PC-9 (cell line): ENCODE data around the gene RD3L. TPM values are rescaled to one million over a fixed set of nuclear protein-coding genes. Genes with fewer than 3 reads are reported as not detected.
"Not testable (repeated sequence)": the region's sequence is repeated elsewhere in the genome, so short reads cannot be mapped to it uniquely, and the experiment has no call there.

ENCODE experiments used
- BruUV-seq: library from RNA; stranded (reverse); fragments of 400-500 nt; replicated peaks from 2 replicates; lab custom pipeline; 2021; lab: Mats Ljungman, UMichigan
- CTCF ChIA-PET: fragments of 300-600 bp; sonication (Branson Sonifier 250); formaldehyde crosslinking; loops from one replicate; lab custom pipeline; 2022; ENCODE audit warnings: antibody characterized with exemption; lab: Charles Lee
- POLR2A ChIA-PET: fragments of 300-600 bp; sonication (Branson Sonifier 250); formaldehyde crosslinking; loops from one replicate; lab custom pipeline; 2022; ENCODE audit warnings: antibody characterized with exemption; ENCODE audit not compliant: unreplicated experiment; lab: Charles Lee
- DNase-seq, 2 experiments: peaks; one replicate each; pipeline versions ENCODE4 v3.0.0 to v3.0.0-alpha.2; 2015 to 2022; ENCODE audit warnings: mixed read lengths in 1 of 2
- H2AFZ ChIP-seq: fragments of 200-600 bp; sonication (generic); 2 replicates; pipeline ENCODE4 v1.8.1; 2017; ENCODE audit warnings: antibody characterized with exemption
- H3F3A ChIP-seq: fragments of 200-600 bp; sonication (generic); 2 replicates; pipeline ENCODE4 v1.8.1; 2017; ENCODE audit warnings: antibody characterized with exemption, mild to moderate bottlenecking, low read depth; ENCODE audit not compliant: insufficient read depth
- H3K27ac ChIP-seq: fragments of 200-600 bp; sonication (generic); 2 replicates; pipeline ENCODE4 v1.6.1; 2016; ENCODE audit warnings: mixed run types
- H3K27me3 ChIP-seq: fragments of 200-600 bp; sonication (generic); 2 replicates; pipeline ENCODE4 v1.6.1; 2016; ENCODE audit warnings: low read depth, mixed run types; ENCODE audit not compliant: insufficient read depth
- H3K36me3 ChIP-seq: fragments of 200-600 bp; sonication (generic); 2 replicates; pipeline ENCODE4 v1.6.1; 2016; ENCODE audit warnings: low read depth, mixed run types
- H3K4me1 ChIP-seq: fragments of 200-600 bp; sonication (generic); replicated peaks from 2 replicates; pipeline ENCODE4 v1.6.1; 2016; ENCODE audit warnings: mixed run types; ENCODE audit not compliant: insufficient read depth
- H3K4me2 ChIP-seq: fragments of 200-600 bp; sonication (generic); 2 replicates; pipeline ENCODE4 v1.6.1; 2017; ENCODE audit warnings: mixed run types
- H3K4me3 ChIP-seq: fragments of 200-600 bp; sonication (generic); 2 replicates; pipeline ENCODE4 v1.6.1; 2016; ENCODE audit warnings: mixed run types
- H3K79me2 ChIP-seq: fragments of 200-600 bp; sonication (generic); 2 replicates; pipeline ENCODE4 v1.6.1; 2017; ENCODE audit warnings: low read depth, mixed run types
- H3K9me2 ChIP-seq: fragments of 200-600 bp; sonication (generic); 2 replicates; pipeline ENCODE4 v1.8.1; 2017; ENCODE audit warnings: mild to moderate bottlenecking; ENCODE audit not compliant: insufficient read depth
- H3K9me3 ChIP-seq: fragments of 200-600 bp; sonication (generic); 2 replicates; pipeline ENCODE4 v1.8.1; 2016; ENCODE audit warnings: low read depth; ENCODE audit not compliant: insufficient read depth
- H4K20me1 ChIP-seq: fragments of 200-600 bp; sonication (generic); 2 replicates; pipeline ENCODE4 v1.8.1; 2017; ENCODE audit not compliant: insufficient read depth
- EZH2 ChIP-seq: fragments of 200-600 bp; sonication (generic); IDR thresholded peaks from 2 replicates; pipeline ENCODE4 v1.8.0; 2017; ENCODE audit warnings: antibody characterized with exemption, low read depth
- intact Hi-C: fragments of 100-400 bp; cut with micrococcal nuclease; formaldehyde crosslinking; loops from one replicate; pipeline ENCODE4 v1.10.0; 2022; ENCODE audit not compliant: unreplicated experiment
- total RNA-seq: library from RNA; stranded (reverse); gene quantifications from 2 replicates; pipeline ENCODE4 v1.2.3, GENCODE V29; 2021
- TF ChIP-seq, protein P1 (sequence below): fragments of 200-600 bp; sonication (generic); conservative IDR thresholded peaks from 2 replicates; pipeline ENCODE4 v1.6.1; 2017; ENCODE audit warnings: mixed run types, antibody characterized with exemption, mild to moderate bottlenecking, moderate library complexity

The RD3L gene
- total RNA-seq, 1 experiment from 2014 or later, result not detected

DNA sequence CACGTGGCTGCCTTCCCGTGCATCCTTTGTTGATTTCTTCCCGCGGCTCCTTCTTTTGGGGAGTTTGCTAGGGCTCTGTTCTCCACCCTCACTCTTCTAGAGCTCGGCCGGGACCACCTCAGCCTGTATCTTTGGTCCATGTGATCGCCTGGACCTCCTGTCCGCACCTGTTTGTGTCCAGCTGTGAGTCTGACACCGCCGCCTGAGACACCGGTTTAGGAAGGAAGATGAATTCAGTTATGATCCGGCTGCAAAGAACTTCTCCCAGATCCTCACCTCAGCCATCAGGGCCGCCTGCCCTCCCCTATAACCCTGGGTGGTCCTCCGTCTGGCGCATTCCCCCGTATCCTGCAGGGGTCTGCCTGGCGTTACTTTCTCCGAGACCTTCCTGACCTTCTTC, 14.8 kb downstream of the RD3L start:
- CTCF ChIA-PET, result interaction anchor here (0.6 kb wide), 1 partner anchor 86 kb away, joined by 3 read pairs; no protein-coding TSS in a partner anchor
- Histone ChIP-seq H4K20me1 (no peaks in the 10 kb centered on the region), H3K36me3 (no peaks in the 10 kb centered on the region), H3K4me1 (peaks cover 10% of the 10 kb centered on the region), H3K4me2 (no peak overlapping the region), H3K9me2 (no peaks in the 10 kb centered on the region), H3K27me3 (no peaks in the 10 kb centered on the region), H2AFZ (no peak overlapping the region), H3K79me2 (no peaks in the 10 kb centered on the region), H3K9me3 (no peaks in the 10 kb centered on the region), H3F3A (peaks cover 25% of the 10 kb centered on the region; the same call in 1 of the 2 replicates), H3K4me3 (no peak overlapping the region), H3K27ac (no peak overlapping the region)
- no peak for TF ChIP-seq EZH2
- DNase-seq, result no peak
- POLR2A ChIA-PET, result no interaction called here
- no TSS peak for BruUV-seq
- intact Hi-C loops, result no loop called here

DNA sequence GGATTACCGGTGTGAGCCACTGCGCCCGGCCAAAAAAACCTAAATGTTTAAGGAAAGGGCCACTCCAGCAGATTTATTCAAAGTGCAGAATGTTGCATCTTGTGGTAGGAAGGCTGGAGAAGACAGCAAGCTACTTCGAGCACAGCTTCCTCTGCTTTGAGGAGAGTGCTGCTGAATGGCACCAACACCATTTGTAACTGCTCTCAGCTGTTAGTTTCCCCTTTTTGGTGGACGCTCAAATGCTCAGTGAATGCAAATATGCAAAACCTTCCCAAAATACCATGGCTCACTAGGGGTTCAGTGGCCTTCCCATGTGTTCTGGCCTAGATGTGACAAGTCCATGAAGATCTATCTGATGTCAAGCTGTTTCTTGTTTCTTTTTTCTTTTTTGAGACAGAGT, 17.0 kb downstream of the RD3L start:
- no peaks in the 10 kb centered on the region for H3K27me3 ChIP-seq
- H3F3A ChIP-seq, result peaks cover 22% of the 10 kb centered on the region
- no peaks in the 10 kb centered on the region for H3K9me3 ChIP-seq
- no peaks in the 10 kb centered on the region for H3K36me3 ChIP-seq
- intact Hi-C loops, result no loop called here
- POLR2A ChIA-PET, result no interaction called here
- no peaks in the 10 kb centered on the region for H4K20me1 ChIP-seq
- H3K79me2 ChIP-seq, result peaks cover 9% of the 10 kb centered on the region
- no peak for DNase-seq
- H3K27ac ChIP-seq, result no peak overlapping the region
- H2AFZ ChIP-seq, result no peak overlapping the region
- CTCF ChIA-PET, result no interaction called here
- TF ChIP-seq EZH2, result no peak
- TF ChIP-seq, protein P1, sequence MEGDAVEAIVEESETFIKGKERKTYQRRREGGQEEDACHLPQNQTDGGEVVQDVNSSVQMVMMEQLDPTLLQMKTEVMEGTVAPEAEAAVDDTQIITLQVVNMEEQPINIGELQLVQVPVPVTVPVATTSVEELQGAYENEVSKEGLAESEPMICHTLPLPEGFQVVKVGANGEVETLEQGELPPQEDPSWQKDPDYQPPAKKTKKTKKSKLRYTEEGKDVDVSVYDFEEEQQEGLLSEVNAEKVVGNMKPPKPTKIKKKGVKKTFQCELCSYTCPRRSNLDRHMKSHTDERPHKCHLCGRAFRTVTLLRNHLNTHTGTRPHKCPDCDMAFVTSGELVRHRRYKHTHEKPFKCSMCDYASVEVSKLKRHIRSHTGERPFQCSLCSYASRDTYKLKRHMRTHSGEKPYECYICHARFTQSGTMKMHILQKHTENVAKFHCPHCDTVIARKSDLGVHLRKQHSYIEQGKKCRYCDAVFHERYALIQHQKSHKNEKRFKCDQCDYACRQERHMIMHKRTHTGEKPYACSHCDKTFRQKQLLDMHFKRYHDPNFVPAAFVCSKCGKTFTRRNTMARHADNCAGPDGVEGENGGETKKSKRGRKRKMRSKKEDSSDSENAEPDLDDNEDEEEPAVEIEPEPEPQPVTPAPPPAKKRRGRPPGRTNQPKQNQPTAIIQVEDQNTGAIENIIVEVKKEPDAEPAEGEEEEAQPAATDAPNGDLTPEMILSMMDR, result no peak
- H3K4me3 ChIP-seq, result no peak overlapping the region
- BruUV-seq, result no TSS peak
- peaks cover 7% of the 10 kb centered on the region; the same call in 1 of the 2 replicates for H3K4me1 ChIP-seq
- no peaks in the 10 kb centered on the region for H3K9me2 ChIP-seq
- H3K4me2 ChIP-seq, result no peak overlapping the region

DNA sequence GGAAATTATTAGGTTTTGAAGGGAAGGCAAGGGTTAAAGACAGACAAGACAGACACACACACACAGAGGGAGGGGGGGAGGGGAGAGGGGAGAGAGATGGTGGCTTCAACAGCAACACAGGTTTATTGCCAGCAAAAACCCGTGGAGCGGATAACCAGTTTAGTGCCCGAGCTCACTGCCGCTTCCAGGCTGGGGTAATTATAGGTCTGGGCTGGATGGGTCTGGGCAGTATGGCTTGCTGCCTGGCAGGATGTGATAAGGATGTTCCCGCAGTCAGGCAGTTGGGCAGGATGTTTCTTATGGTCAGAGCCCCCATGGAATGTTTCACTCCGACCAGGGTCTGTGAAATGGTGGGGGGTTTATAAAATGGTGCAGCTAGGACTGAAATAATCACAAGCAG, 18.5 kb downstream of the RD3L start:
- CTCF ChIA-PET, result no interaction called here
- peaks cover 15% of the 10 kb centered on the region for H3F3A ChIP-seq
- H3K4me1 ChIP-seq, result peaks cover 14% of the 10 kb centered on the region
- TF ChIP-seq, protein P1, result no peak
- TF ChIP-seq EZH2, result no peak
- H3K9me2 ChIP-seq, result no peaks in the 10 kb centered on the region
- POLR2A ChIA-PET, result no interaction called here
- no peaks in the 10 kb centered on the region for H3K27me3 ChIP-seq
- peaks cover 24% of the 10 kb centered on the region for H3K79me2 ChIP-seq
- no peak overlapping the region for H3K4me2 ChIP-seq
- H4K20me1 ChIP-seq, result peaks cover 6% of the 10 kb centered on the region
- BruUV-seq, result no TSS peak
- no peak overlapping the region for H2AFZ ChIP-seq
- DNase-seq, result no peak
- H3K36me3 ChIP-seq, result no peaks in the 10 kb centered on the region
- H3K9me3 ChIP-seq, result no peaks in the 10 kb centered on the region
- no peak overlapping the region for H3K27ac ChIP-seq
- H3K4me3 ChIP-seq, result no peak overlapping the region
- intact Hi-C loops, result loop anchor here (5.0 kb wide), 2 partner anchors 53 to 153 kb away; no protein-coding TSS in a partner anchor

DNA sequence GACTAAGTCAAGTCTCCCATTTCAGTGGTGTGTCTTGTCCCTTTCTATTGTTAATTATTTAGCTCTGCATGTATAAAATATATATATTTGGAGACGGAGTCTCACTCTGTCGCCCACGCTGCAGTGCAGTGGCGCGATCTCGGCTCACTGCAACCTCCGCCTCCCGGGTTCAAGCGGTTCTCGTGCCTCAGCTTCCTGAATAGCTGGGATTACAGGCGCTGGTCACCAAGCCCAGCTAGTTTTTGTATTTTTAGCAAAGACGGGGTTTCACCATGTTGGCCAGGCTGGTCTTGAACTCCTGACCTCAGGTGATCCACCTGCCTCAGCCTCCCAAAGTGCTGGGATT, 20.5 kb downstream of the RD3L start:
- H3K27me3 ChIP-seq, BruUV-seq, DNase-seq, H3K9me2 ChIP-seq, H3K9me3 ChIP-seq, H3K27ac ChIP-seq: not testable (repeated sequence)
- Histone ChIP-seq H3K36me3 (peaks cover 14% of the 10 kb centered on the region), H4K20me1 (peaks cover 23% of the 10 kb centered on the region), H3K4me3 (peak overlapping the region; percentile 100), H3K4me1 (peaks cover 14% of the 10 kb centered on the region), H2AFZ (peak overlapping the region; percentile 79), H3K4me2 (peak overlapping the region; percentile 84), H3F3A (peaks cover 15% of the 10 kb centered on the region), H3K79me2 (peaks cover 44% of the 10 kb centered on the region)
- POLR2A ChIA-PET, result interaction anchor here (0.6 to 0.7 kb wide), 2 partner anchors 157 to 326 kb away, joined by 3 to 7 read pairs; no protein-coding TSS in a partner anchor
- intact Hi-C loops, result loop anchor here (5.0 kb wide), 2 partner anchors 55 to 155 kb away; no protein-coding TSS in a partner anchor
- CTCF ChIA-PET, result interaction anchor here (0.7 kb wide), 1 partner anchor 369 kb away, joined by 3 read pairs; no protein-coding TSS in a partner anchor
